GM23338 (cell line): Measurements from ENCODE around the gene CHRD. TPM values are rescaled to one million over a fixed set of nuclear protein-coding genes. Genes with fewer than 3 reads are reported as not detected.

ENCODE experiments used
- ATAC-seq: fragments of 200-7000 bp; cut with Tn5 transposase; 3 replicates; pipeline ENCODE4 v1.9.1; 2020
- DNase-seq: peaks from one replicate; pipeline ENCODE4 v3.0.0-alpha.2; 2015; ENCODE audit warnings: low spot score
- H2AFZ ChIP-seq: fragments of 200-600 bp; sonication (generic); 2 replicates; pipeline ENCODE4 v1.8.0; 2016; ENCODE audit warnings: antibody characterized with exemption, mild to moderate bottlenecking, moderate library complexity
- H3F3A ChIP-seq: fragments of 200-600 bp; sonication (generic); replicated peaks from 2 replicates; pipeline ENCODE4 v1.8.0; 2017; ENCODE audit warnings: antibody characterized with exemption, mixed run types, low read depth
- H3K27ac ChIP-seq: fragments of 200-600 bp; sonication (generic); 2 replicates; pipeline ENCODE4 v1.6.1; 2016; ENCODE audit warnings: low read depth
- H3K27me3 ChIP-seq: fragments of 200-600 bp; sonication (generic); 2 replicates; pipeline ENCODE4 v1.8.0; 2016; ENCODE audit warnings: mild to moderate bottlenecking, mixed run types, moderate library complexity; ENCODE audit not compliant: insufficient read depth
- H3K36me3 ChIP-seq: fragments of 200-600 bp; sonication (generic); 2 replicates; pipeline ENCODE4 v1.8.0; 2016; ENCODE audit warnings: mild to moderate bottlenecking; ENCODE audit not compliant: insufficient read depth
- H3K4me1 ChIP-seq: fragments of 200-600 bp; sonication (generic); 2 replicates; pipeline ENCODE4 v1.8.0; 2016; ENCODE audit warnings: mild to moderate bottlenecking, moderate library complexity; ENCODE audit not compliant: insufficient read depth
- H3K4me2 ChIP-seq: fragments of 200-600 bp; sonication (generic); 2 replicates; pipeline ENCODE4 v1.7.1; 2017; ENCODE audit warnings: mixed run types
- H3K4me3 ChIP-seq: fragments of 200-600 bp; sonication (generic); 2 replicates; pipeline ENCODE4 v1.6.1; 2016; ENCODE audit warnings: mixed run types
- H3K79me2 ChIP-seq: fragments of 200-600 bp; sonication (generic); replicated peaks from 2 replicates; pipeline ENCODE4 v1.8.0; 2017; ENCODE audit warnings: mild to moderate bottlenecking; ENCODE audit not compliant: insufficient read depth
- H3K9me2 ChIP-seq: fragments of 200-600 bp; sonication (generic); 2 replicates; pipeline ENCODE4 v1.8.0; 2017; ENCODE audit not compliant: insufficient read depth
- H4K20me1 ChIP-seq: fragments of 200-600 bp; sonication (generic); replicated peaks from 2 replicates; pipeline ENCODE4 v1.8.0; 2017; ENCODE audit warnings: mild to moderate bottlenecking; ENCODE audit not compliant: insufficient read depth
- H3K27ac Mint-ChIP-seq: 2 replicates; pipeline ENCODE4 v1.8.0; 2020; ENCODE audit warnings: inconsistent platforms, mild to moderate bottlenecking, moderate library complexity, mixed read lengths
- H3K27me3 Mint-ChIP-seq: 3 replicates; pipeline ENCODE4 v1.8.0; 2022; ENCODE audit warnings: low read depth, mild to moderate bottlenecking, moderate library complexity, mixed read lengths, inconsistent platforms; ENCODE audit not compliant: insufficient read depth, poor library complexity
- H3K36me3 Mint-ChIP-seq: 3 replicates; pipeline ENCODE4 v1.8.0; 2021; ENCODE audit warnings: low read depth, mild to moderate bottlenecking, inconsistent platforms, moderate library complexity, mixed read lengths
- H3K4me1 Mint-ChIP-seq: 3 replicates; pipeline ENCODE4 v1.8.0; 2020; ENCODE audit warnings: mild to moderate bottlenecking, inconsistent platforms, mixed read lengths
- H3K4me3 Mint-ChIP-seq: 3 replicates; pipeline ENCODE4 v1.8.0; 2021; ENCODE audit warnings: moderate library complexity, mild to moderate bottlenecking, inconsistent platforms, mixed read lengths
- H3K9me3 Mint-ChIP-seq: 3 replicates; pipeline ENCODE4 v1.8.0; 2020; ENCODE audit warnings: moderate library complexity, mild to moderate bottlenecking, inconsistent platforms, mixed read lengths
- CREB1 ChIP-seq: fragments of 250-450 bp; sonication (Bioruptor Pico); IDR thresholded peaks from 2 replicates; pipeline ENCODE4 v1.5.0; 2020; ENCODE audit warnings: low read depth, mild to moderate bottlenecking, moderate library complexity
- CTCF ChIP-seq, 2 experiments: fragments of 200-600 bp in 1 of 2; sonication (generic) in 1 of 2; conservative IDR thresholded peaks; 2 replicates each; pipeline versions ENCODE4 v1.5.1 to v1.6.1; 2016 to 2017; ENCODE audit warnings: antibody characterized with exemption in 2 of 2, low read depth in 2 of 2, mild to moderate bottlenecking in 2 of 2, moderate library complexity in 1 of 2
- EZH2 ChIP-seq: fragments of 200-600 bp; sonication (generic); IDR thresholded peaks from one replicate; pipeline ENCODE4 v1.8.0; 2017; ENCODE audit warnings: antibody characterized with exemption, mild to moderate bottlenecking, low read depth; ENCODE audit not compliant: unreplicated experiment
- JUNB ChIP-seq: IDR thresholded peaks from one replicate; pipeline ENCODE4 v1.6.1; 2016; ENCODE audit warnings: antibody characterized with exemption; ENCODE audit not compliant: unreplicated experiment
- NANOG ChIP-seq: IDR thresholded peaks from 2 replicates; pipeline ENCODE4 v1.6.1; 2016; ENCODE audit warnings: antibody characterized with exemption, borderline replicate concordance
- POLR2AphosphoS5 ChIP-seq: IDR thresholded peaks from 2 replicates; pipeline ENCODE4 v1.6.1; 2016; ENCODE audit warnings: antibody characterized with exemption, low read depth
- STAT1 ChIP-seq: IDR thresholded peaks from one replicate; pipeline ENCODE4 v1.6.1; 2016; ENCODE audit warnings: antibody characterized with exemption; ENCODE audit not compliant: unreplicated experiment
- ZNF114 ChIP-seq: fragments of 250-450 bp; sonication (Bioruptor Pico); IDR thresholded peaks from 2 replicates; pipeline ENCODE4 v1.5.0; 2020; ENCODE audit warnings: mild to moderate bottlenecking, moderate library complexity
- ZNF331 ChIP-seq: fragments of 250-450 bp; sonication (Bioruptor Pico); IDR thresholded peaks from 2 replicates; pipeline ENCODE4 v1.5.0; 2020; ENCODE audit warnings: low read depth, mild to moderate bottlenecking, moderate library complexity
- ZNF462 ChIP-seq: fragments of 250-450 bp; sonication (Bioruptor Pico); IDR thresholded peaks from 2 replicates; pipeline ENCODE4 v1.5.0; 2020; ENCODE audit warnings: mild to moderate bottlenecking, moderate library complexity
- polyA plus RNA-seq: library from polyadenylated mRNA; unstranded; fragments of >200 nt; fragmentation: Nextera tagmentation; extraction: Ambion mirVana; gene quantifications from 2 replicates; pipeline ENCODE4 v1.2.1, GENCODE V29; 2016
- total RNA-seq: library from RNA; depleted of rRNA; stranded (reverse); fragments of >200 nt; shearing (Covaris generic); gene quantifications from 2 replicates; pipeline ENCODE4 v1.2.3, GENCODE V29; 2014
- TF ChIP-seq, protein P1 (sequence below): IDR thresholded peaks from one replicate; pipeline ENCODE4 v1.6.1; 2018; ENCODE audit warnings: antibody characterized with exemption; ENCODE audit not compliant: unreplicated experiment
- TF ChIP-seq, protein P2 (sequence below): IDR thresholded peaks from 2 replicates; pipeline ENCODE4 v1.6.1; 2016; ENCODE audit warnings: antibody characterized with exemption

Gene CHRD
- total and polyA plus RNA-seq, 2 experiments from 2014 or later = 0.34 to 0.66 TPM

DNA sequence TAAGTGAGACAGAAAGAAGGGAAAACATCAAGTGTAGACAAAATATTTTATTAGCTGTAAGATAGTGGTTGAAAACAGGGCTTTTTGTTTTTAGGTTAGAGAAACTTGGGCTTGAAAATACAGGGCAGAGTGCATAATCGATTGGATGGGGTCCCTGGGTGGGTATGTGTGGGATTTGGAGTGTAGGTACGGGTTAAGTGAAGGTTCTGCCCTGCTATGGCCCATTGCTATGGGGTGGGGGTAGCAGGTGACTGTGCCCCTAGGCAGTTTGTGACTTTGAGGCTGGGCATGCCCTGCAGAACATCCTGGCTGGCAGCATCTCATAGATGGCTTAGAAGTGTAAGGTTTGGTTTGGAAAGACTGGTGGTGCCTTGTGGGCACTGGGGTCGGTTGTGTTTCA, 46.2 kb upstream of the CHRD start (continued):
- TF ChIP-seq, protein P1, sequence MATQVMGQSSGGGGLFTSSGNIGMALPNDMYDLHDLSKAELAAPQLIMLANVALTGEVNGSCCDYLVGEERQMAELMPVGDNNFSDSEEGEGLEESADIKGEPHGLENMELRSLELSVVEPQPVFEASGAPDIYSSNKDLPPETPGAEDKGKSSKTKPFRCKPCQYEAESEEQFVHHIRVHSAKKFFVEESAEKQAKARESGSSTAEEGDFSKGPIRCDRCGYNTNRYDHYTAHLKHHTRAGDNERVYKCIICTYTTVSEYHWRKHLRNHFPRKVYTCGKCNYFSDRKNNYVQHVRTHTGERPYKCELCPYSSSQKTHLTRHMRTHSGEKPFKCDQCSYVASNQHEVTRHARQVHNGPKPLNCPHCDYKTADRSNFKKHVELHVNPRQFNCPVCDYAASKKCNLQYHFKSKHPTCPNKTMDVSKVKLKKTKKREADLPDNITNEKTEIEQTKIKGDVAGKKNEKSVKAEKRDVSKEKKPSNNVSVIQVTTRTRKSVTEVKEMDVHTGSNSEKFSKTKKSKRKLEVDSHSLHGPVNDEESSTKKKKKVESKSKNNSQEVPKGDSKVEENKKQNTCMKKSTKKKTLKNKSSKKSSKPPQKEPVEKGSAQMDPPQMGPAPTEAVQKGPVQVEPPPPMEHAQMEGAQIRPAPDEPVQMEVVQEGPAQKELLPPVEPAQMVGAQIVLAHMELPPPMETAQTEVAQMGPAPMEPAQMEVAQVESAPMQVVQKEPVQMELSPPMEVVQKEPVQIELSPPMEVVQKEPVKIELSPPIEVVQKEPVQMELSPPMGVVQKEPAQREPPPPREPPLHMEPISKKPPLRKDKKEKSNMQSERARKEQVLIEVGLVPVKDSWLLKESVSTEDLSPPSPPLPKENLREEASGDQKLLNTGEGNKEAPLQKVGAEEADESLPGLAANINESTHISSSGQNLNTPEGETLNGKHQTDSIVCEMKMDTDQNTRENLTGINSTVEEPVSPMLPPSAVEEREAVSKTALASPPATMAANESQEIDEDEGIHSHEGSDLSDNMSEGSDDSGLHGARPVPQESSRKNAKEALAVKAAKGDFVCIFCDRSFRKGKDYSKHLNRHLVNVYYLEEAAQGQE = no peak
- no peak for TF ChIP-seq CREB1 (CRISPR knock-in tag)
- TF ChIP-seq JUNB = no peak
- TF ChIP-seq, protein P2, sequence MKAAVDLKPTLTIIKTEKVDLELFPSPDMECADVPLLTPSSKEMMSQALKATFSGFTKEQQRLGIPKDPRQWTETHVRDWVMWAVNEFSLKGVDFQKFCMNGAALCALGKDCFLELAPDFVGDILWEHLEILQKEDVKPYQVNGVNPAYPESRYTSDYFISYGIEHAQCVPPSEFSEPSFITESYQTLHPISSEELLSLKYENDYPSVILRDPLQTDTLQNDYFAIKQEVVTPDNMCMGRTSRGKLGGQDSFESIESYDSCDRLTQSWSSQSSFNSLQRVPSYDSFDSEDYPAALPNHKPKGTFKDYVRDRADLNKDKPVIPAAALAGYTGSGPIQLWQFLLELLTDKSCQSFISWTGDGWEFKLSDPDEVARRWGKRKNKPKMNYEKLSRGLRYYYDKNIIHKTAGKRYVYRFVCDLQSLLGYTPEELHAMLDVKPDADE = no peak
- TF ChIP-seq STAT1 = no peak
- TF ChIP-seq EZH2 = no peak
- TF ChIP-seq POLR2AphosphoS5 = no peak
- no peak for TF ChIP-seq CTCF (conservative IDR thresholded peaks at IDR 0.05; ENCODE audit: low read depth in 2 of 2)
- no peak for TF ChIP-seq ZNF114
- TF ChIP-seq NANOG = no peak

DNA sequence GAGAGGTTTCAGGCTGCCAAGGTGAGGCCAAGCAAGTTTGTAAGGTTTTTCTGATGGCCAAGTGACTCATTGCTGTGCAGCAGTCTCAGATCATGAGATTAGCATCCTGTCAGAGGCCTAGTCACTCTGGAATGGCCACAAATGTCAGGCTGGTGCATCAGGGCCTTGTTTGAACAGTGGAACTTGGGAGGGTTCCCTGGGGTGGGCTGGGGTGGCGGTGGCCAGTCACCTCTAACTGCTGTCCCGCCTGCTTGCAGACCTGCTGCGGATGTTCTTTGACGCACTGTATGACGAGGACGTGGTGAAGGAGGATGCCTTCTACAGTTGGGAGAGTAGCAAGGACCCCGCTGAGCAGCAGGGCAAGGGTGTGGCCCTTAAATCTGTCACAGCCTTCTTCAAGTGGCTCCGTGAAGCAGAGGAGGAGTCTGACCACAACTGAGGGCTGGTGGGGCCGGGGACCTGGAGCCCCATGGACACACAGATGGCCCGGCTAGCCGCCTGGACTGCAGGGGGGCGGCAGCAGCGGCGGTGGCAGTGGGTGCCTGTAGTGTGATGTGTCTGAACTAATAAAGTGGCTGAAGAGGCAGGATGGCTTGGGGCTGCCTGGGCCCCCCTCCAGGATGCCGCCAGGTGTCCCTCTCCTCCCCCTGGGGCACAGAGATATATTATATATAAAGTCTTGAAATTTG, 45.2 kb upstream of the CHRD start:
- H3K36me3 ChIP-seq = peaks cover 39% of the 10 kb centered on the region
- peak overlapping the region; percentile 38; the same call in 1 of the 2 replicates for H3K27ac Mint-ChIP-seq
- H3K27me3 ChIP-seq = no peaks in the 10 kb centered on the region
- H3K9me2 ChIP-seq = no peaks in the 10 kb centered on the region
- H3K79me2 ChIP-seq = peaks cover 32% of the 10 kb centered on the region
- H3K4me1 Mint-ChIP-seq = peaks cover 32% of the 10 kb centered on the region
- H3K9me3 Mint-ChIP-seq = peaks cover 3% of the 10 kb centered on the region; the same call in 1 of the 3 replicates
- peaks cover 59% of the 10 kb centered on the region for H3K36me3 Mint-ChIP-seq
- H3K4me1 ChIP-seq = peaks cover 27% of the 10 kb centered on the region
- H4K20me1 ChIP-seq = peaks cover 52% of the 10 kb centered on the region
- H3K4me3 ChIP-seq = peak overlapping the region; percentile 86; the same call in 1 of the 2 replicates
- ATAC-seq (no peak), DNase-seq (no peak)
- peaks cover 62% of the 10 kb centered on the region for H3F3A ChIP-seq
- H3K4me2 ChIP-seq = no peak overlapping the region
- H3K27ac ChIP-seq = peak overlapping the region; percentile 98
- H3K27me3 Mint-ChIP-seq = peaks cover 36% of the 10 kb centered on the region
- no peak overlapping the region for H3K4me3 Mint-ChIP-seq
- H2AFZ ChIP-seq = no peak overlapping the region
- TF ChIP-seq CREB1 (CRISPR knock-in tag) = no peak
- TF ChIP-seq JUNB = no peak
- no peak for TF ChIP-seq ZNF331 (CRISPR knock-in tag)
- no peak for TF ChIP-seq ZNF462
